Activated T-helper 1 cell treated with anti-CD3 and anti-CD28 coated beads, Interleukin-12 subunit alpha, Interleukin-12 subunit beta, Interleukin-2, Interleukin-4 antibody, amounts not matched to agents 30 ng/mL and 10 ng/mL and 1 ng/mL, durations not matched to agents 14 hours and 24 hours and 36 hours (primary cell): ENCODE measurements around the gene NOG. TPM values are rescaled to one million over a fixed set of nuclear protein-coding genes. Genes with fewer than 3 reads are reported as not detected.

ENCODE experiments used
- DNase-seq: peaks from one replicate; pipeline ENCODE4 v3.0.0; 2021; ENCODE audit warnings: low spot score
- H3K27ac Mint-ChIP-seq: one replicate; pipeline ENCODE4 v1.8.0; 2021; ENCODE audit warnings: mild to moderate bottlenecking, mixed read lengths
- H3K27me3 Mint-ChIP-seq: one replicate; pipeline ENCODE4 v1.8.0; 2022; ENCODE audit warnings: mild to moderate bottlenecking, moderate library complexity, mixed read lengths; ENCODE audit not compliant: insufficient read depth
- H3K36me3 Mint-ChIP-seq: one replicate; pipeline ENCODE4 v1.8.0; 2021; ENCODE audit warnings: low read depth, mixed read lengths
- H3K4me1 Mint-ChIP-seq: one replicate; pipeline ENCODE4 v1.8.0; 2021; ENCODE audit warnings: low read depth, mixed read lengths
- H3K4me3 Mint-ChIP-seq: one replicate; pipeline ENCODE4 v1.8.0; 2021; ENCODE audit warnings: mild to moderate bottlenecking, moderate library complexity, mixed read lengths
- H3K9me3 Mint-ChIP-seq: one replicate; pipeline ENCODE4 v1.8.0; 2021; ENCODE audit warnings: mixed read lengths
- intact Hi-C: fragments of 100-400 bp; cut with micrococcal nuclease; formaldehyde crosslinking; loops from one replicate; pipeline ENCODE4 v1.15.1; 2024
- total RNA-seq: library from RNA; stranded (reverse); gene quantifications from 2 replicates; pipeline ENCODE4 v1.2.3, GENCODE V29; 2022

The NOG gene
- total RNA-seq, 1 donor from 2014 or later: not detected

- intact Hi-C loops: no loop called here
- H3K27me3 Mint-ChIP-seq: peaks cover 49% of the 10 kb centered on the region
- no peak for DNase-seq
- no peaks in the 10 kb centered on the region for H3K4me1 Mint-ChIP-seq
- no peaks in the 10 kb centered on the region for H3K36me3 Mint-ChIP-seq
- H3K9me3 Mint-ChIP-seq: no peaks in the 10 kb centered on the region
- H3K27ac Mint-ChIP-seq: no peak overlapping the region
- H3K4me3 Mint-ChIP-seq: no peak overlapping the region
Observed at GRCh38 chr17:56587298-56587697, 6.2 kb upstream of the NOG start.

- Mint-ChIP-seq H3K4me1 (peaks cover 17% of the 10 kb centered on the region), H3K4me3 (peak overlapping the region; percentile 66)
- intact Hi-C loops: loop anchor here (1.0 to 5.0 kb wide), 5 partner anchors 62 to 370 kb away; partner anchors contain the start of gene COIL
Observed at GRCh38 chr17:56592487-56593085, 913 bp upstream of the NOG start.

DNA sequence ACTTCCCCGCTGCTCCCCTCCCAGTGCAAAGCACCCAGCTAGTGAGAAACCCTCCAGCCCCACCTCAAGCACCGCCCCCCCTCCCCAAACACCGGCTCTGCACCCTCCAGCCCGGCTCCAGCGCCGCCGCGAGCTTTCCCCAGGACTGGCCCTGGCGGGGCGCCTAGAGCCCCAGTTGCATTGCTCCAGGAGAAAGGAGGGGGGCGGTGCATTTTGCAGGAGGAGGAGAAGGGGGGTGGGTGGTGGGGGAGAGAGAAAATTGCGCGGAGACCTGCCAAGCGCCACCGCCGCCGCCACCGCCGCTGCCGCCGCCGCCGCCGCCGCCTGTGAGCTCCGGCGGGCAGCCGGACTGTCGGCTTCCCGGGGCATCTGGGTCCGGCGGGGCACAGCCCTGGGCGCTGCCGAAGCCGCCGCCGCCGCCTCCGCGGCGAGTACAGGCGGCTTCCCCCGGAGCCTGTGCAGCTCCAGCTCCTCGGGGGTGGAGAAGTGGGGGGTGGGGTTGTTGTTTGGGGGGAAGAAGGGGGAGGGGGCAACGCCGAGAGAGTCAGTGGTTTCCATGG is 333 bp upstream of the NOG start:
- Mint-ChIP-seq H3K4me3 (peak overlapping the region; percentile 66), H3K9me3 (no peaks in the 10 kb centered on the region), H3K4me1 (peaks cover 17% of the 10 kb centered on the region), H3K27ac (no peak overlapping the region), H3K27me3 (peaks cover 58% of the 10 kb centered on the region), H3K36me3 (no peaks in the 10 kb centered on the region)
- intact Hi-C loops: loop anchor here (2.0 to 5.0 kb wide), 2 partner anchors 86 to 369 kb away; partner anchors contain the start of gene COIL
- DNase-seq: no peak

More at GRCh38 chr17:56592487-56593085, 913 bp upstream of the NOG start:
- peaks cover 56% of the 10 kb centered on the region for H3K27me3 Mint-ChIP-seq
- DNase-seq: peak; percentile 39
- no peaks in the 10 kb centered on the region for H3K36me3 Mint-ChIP-seq
- no peak overlapping the region for H3K27ac Mint-ChIP-seq
- no peaks in the 10 kb centered on the region for H3K9me3 Mint-ChIP-seq

DNA sequence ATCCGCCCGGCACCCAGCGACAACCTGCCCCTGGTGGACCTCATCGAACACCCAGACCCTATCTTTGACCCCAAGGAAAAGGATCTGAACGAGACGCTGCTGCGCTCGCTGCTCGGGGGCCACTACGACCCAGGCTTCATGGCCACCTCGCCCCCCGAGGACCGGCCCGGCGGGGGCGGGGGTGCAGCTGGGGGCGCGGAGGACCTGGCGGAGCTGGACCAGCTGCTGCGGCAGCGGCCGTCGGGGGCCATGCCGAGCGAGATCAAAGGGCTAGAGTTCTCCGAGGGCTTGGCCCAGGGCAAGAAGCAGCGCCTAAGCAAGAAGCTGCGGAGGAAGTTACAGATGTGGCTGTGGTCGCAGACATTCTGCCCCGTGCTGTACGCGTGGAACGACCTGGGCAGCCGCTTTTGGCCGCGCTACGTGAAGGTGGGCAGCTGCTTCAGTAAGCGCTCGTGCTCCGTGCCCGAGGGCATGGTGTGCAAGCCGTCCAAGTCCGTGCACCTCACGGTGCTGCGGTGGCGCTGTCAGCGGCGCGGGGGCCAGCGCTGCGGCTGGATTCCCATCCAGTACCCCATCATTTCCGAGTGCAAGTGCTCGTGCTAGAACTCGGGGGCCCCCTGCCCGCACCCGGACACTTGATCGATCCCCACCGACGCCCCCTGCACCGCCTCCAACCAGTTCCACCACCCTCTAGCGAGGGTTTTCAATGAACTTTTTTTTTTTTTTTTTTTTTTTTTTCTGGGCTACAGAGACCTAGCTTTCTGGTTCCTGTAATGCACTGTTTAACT is 1.0 kb downstream of the NOG start:
- Mint-ChIP-seq H3K27ac (no peak overlapping the region), H3K4me3 (peak overlapping the region; percentile 70), H3K4me1 (peaks cover 26% of the 10 kb centered on the region), H3K9me3 (no peaks in the 10 kb centered on the region), H3K36me3 (peaks cover 5% of the 10 kb centered on the region), H3K27me3 (peaks cover 61% of the 10 kb centered on the region)
- intact Hi-C loops: loop anchor here (1.0 to 5.0 kb wide), 2 partner anchors 240 to 368 kb away; partner anchors contain the start of genes COIL and DGKE
- peak; percentile 9 for DNase-seq

DNA sequence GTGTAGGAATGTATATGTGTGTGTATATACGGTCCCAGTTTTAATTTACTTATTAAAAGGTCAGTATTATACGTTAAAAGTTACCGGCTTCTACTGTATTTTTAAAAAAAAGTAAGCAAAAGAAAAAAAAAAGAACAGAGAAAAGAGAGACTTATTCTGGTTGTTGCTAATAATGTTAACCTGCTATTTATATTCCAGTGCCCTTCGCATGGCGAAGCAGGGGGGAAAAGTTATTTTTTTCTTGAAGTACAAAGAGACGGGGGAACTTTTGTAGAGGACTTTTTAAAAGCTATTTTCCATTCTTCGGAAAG is 1.6 kb downstream of the NOG start:
- Mint-ChIP-seq H3K9me3 (no peaks in the 10 kb centered on the region), H3K4me1 (peaks cover 30% of the 10 kb centered on the region), H3K36me3 (peaks cover 5% of the 10 kb centered on the region), H3K27ac (no peak overlapping the region), H3K27me3 (peaks cover 58% of the 10 kb centered on the region), H3K4me3 (peak overlapping the region; percentile 70)
- no peak for DNase-seq
- intact Hi-C loops: loop anchor here (1.0 kb wide), 1 partner anchor 239 kb away; the partner anchor contains the start of gene DGKE

DNA sequence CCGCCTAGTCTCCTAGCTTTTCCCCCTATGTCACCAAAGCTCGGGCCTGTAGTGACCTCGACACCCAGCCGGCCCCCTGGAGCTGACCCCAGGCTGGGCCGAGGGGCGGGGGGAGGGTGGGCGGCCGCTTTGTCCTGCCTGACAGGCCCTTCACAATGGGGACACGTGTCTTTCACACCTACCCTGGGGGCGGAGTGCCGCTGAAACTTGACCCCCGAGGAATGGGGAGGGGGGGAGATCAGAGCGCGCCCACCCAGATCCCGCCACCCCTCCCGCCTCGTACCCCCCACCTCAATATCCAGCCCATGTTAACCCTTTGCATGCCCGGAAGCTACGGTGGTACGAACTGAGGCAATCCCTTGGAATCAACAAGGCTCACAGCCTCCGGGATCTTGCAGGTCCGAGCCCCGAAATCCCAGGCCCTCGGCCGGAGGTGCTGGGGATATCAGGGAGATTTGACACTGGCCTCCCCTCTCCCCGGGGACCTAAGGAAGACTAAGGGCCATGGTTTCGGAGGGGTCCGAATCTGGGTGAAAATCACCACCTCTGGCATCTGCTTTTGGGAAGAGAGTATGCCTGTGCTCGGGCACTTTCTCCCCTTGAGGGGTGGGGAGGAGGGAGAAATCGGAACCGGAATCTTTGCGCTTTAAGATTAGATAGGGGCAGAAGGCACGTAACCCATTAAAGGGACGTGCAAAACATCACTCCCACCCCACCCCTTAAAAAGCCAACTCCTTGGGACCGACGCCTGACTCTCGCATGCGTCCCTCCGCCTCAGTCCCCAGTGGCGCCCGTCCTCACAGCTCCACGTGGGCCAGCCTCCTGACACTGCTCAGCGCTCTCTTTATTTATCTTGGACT is 2.6 kb downstream of the NOG start:
- Mint-ChIP-seq H3K4me1 (peaks cover 30% of the 10 kb centered on the region), H3K4me3 (peak overlapping the region; percentile 57), H3K27ac (no peak overlapping the region), H3K36me3 (peaks cover 5% of the 10 kb centered on the region), H3K27me3 (peaks cover 50% of the 10 kb centered on the region), H3K9me3 (no peaks in the 10 kb centered on the region)
- DNase-seq: no peak
- intact Hi-C loops: loop anchor here (1.0 kb wide), 2 partner anchors 83 to 238 kb away; partner anchors contain the start of gene DGKE

DNA sequence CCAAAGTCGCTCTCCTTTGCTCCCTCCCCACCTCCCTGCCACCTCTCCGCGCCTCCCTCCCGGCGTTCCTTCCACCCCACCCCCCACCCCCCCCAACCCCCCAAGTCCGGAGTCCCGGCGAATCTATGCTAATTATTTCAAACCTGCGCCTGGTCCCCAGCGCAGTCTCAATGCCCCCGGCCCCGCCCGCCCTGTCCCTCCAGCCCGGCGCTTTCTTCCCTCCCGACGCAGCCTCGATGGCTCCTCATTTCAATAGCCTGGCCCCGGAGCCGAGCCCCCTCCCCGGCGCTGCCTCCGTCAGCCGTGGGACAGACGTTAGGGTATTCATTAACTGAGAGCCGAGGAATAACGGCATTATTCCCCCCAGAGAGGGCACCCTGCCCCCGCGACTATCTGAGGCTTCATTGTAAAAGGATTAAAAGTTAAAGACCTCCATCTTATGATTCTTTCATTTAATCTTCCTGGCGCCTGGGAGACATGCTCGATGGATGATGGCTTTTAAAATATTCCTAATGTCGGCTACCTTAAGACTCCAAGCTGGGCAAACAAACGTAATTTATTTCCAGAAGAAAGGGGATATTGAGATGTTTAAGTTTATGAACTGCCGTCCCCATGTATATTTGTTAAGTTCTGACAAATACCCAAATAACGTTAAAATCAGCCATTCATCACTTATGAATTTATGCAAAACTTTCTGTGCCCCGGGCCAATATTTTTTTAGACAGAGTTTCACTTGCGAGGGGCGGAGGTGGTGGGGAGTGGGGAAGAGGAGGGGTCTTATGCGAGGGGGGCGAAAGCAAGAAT is 3.4 kb downstream of the NOG start:
- Mint-ChIP-seq H3K36me3 (peaks cover 5% of the 10 kb centered on the region), H3K9me3 (no peaks in the 10 kb centered on the region), H3K4me1 (peaks cover 31% of the 10 kb centered on the region), H3K4me3 (peak overlapping the region; percentile 69), H3K27ac (peak overlapping the region; percentile 29), H3K27me3 (peaks cover 42% of the 10 kb centered on the region)
- intact Hi-C loops: loop anchor here (1.0 kb wide), 1 partner anchor 82 kb away; no protein-coding TSS in a partner anchor
- no peak for DNase-seq

DNA sequence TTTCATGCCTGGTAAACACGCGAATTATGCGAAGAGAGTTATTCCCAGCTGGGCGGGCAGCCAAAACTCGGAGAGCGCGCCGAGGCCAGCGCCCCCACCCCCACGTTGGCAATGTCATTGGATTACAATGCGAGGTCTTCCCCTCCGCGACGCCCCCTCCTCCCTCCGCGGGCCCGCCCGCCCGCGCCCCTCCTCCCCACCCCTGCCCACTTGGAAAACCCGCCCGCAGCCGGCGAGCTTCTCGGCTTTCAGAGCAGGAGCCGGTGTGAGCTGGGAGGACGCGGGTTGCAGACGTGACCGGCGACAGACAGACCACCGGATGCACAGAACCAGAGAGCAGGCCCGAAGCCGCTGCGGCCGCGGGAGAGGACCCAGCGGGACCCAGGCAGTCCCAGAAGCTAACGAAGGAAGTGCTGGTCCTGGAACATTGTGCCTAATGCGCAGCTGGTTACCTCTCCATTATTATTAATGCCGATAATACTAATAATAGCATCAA is 4.0 kb downstream of the NOG start:
- no peak for DNase-seq
- H3K36me3 Mint-ChIP-seq: peaks cover 5% of the 10 kb centered on the region
- no peak overlapping the region for H3K4me3 Mint-ChIP-seq
- no peaks in the 10 kb centered on the region for H3K9me3 Mint-ChIP-seq
- H3K4me1 Mint-ChIP-seq: peaks cover 38% of the 10 kb centered on the region
- intact Hi-C loops: no loop called here
- peaks cover 38% of the 10 kb centered on the region for H3K27me3 Mint-ChIP-seq
- no peak overlapping the region for H3K27ac Mint-ChIP-seq

GRCh38 chr17:56598466-56598865 is 5.0 kb downstream of the NOG start:
- H3K36me3 Mint-ChIP-seq: peaks cover 5% of the 10 kb centered on the region
- intact Hi-C loops: no loop called here
- H3K4me1 Mint-ChIP-seq: peaks cover 47% of the 10 kb centered on the region
- no peaks in the 10 kb centered on the region for H3K9me3 Mint-ChIP-seq
- H3K27me3 Mint-ChIP-seq: peaks cover 36% of the 10 kb centered on the region
- DNase-seq: no peak
- H3K4me3 Mint-ChIP-seq: no peak overlapping the region
- no peak overlapping the region for H3K27ac Mint-ChIP-seq

DNA sequence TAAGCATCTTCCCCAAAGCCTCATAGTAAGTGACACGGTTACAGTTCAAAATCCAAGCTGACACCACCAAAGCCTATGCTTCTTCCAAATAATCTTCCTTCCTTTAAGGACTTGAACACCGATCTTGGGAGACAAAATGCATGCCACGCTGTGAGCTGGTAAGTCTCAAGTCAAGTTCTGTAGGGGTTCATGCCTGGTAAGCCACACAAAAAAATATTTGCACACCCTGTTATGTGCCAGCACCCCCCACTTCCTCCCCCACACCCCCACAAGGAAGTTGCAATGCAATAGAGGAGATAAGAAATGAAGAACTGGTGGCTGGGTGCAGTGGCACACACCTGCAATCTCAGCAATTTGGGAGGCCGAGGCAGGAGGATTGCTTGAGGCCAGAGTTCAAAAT is 5.6 kb downstream of the NOG start:
- Mint-ChIP-seq H3K27me3 (peaks cover 36% of the 10 kb centered on the region), H3K36me3 (peaks cover 5% of the 10 kb centered on the region), H3K4me3 (peak overlapping the region; percentile 27), H3K4me1 (peaks cover 53% of the 10 kb centered on the region), H3K27ac (no peak overlapping the region), H3K9me3 (no peaks in the 10 kb centered on the region)
- no peak for DNase-seq
- intact Hi-C loops: no loop called here

DNA sequence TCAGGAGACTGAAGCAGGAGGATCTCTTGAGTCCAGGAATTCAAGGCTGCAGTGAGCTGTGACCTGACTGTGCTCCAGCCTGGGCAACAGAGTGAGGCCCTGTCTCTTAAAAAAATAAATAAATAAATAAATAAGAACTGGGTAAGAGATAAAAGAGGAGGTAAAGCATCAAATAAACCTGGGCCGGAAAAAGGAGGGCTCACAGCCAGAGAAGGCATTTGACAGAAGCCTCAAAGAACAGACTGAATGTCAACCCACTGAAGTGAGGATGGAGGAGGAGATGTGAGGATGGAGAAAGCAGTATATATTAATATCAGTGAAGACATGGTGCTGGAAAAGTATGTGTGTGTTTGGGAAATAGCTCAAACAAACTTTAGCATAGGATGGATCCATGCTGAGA is 6.1 kb downstream of the NOG start:
- no peak for DNase-seq
- H3K4me1 Mint-ChIP-seq: peaks cover 53% of the 10 kb centered on the region
- H3K9me3 Mint-ChIP-seq: no peaks in the 10 kb centered on the region
- intact Hi-C loops: no loop called here
- H3K27me3 Mint-ChIP-seq: peaks cover 35% of the 10 kb centered on the region
- H3K27ac Mint-ChIP-seq: no peak overlapping the region
- H3K4me3 Mint-ChIP-seq: no peak overlapping the region
- H3K36me3 Mint-ChIP-seq: peaks cover 5% of the 10 kb centered on the region

DNA sequence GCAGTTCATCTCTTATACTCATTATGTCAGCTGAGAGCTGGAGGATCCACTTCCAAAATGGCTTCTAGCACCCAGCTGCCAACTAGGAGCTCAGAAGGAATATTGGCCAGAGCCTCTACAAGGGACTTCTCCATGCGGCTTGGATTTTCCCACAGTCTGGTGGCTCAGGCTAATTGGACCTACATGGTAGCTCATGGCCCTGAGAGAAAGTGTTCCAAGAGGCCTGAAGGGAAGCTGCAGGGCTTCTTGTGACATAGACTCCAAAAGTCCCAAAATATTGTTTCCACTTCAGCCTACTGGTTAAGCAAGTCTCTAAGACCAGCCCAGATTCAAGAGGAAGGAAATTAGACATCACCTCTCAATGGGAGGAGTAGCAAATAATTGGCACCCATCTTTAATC is 6.8 kb downstream of the NOG start:
- intact Hi-C loops: no loop called here
- Mint-ChIP-seq H3K27ac (no peak overlapping the region), H3K9me3 (no peaks in the 10 kb centered on the region), H3K4me3 (no peak overlapping the region), H3K36me3 (peaks cover 5% of the 10 kb centered on the region), H3K27me3 (peaks cover 28% of the 10 kb centered on the region), H3K4me1 (peaks cover 49% of the 10 kb centered on the region)
- DNase-seq: no peak
